Measurements from ENCODE around the gene HOXB3. TPM values are rescaled to one million over a fixed set of nuclear protein-coding genes. Genes with fewer than 3 reads are reported as not detected.

Gene HOXB3
- total RNA-seq, 1 experiment from 2014 or later, result 6.0 TPM

DNA sequence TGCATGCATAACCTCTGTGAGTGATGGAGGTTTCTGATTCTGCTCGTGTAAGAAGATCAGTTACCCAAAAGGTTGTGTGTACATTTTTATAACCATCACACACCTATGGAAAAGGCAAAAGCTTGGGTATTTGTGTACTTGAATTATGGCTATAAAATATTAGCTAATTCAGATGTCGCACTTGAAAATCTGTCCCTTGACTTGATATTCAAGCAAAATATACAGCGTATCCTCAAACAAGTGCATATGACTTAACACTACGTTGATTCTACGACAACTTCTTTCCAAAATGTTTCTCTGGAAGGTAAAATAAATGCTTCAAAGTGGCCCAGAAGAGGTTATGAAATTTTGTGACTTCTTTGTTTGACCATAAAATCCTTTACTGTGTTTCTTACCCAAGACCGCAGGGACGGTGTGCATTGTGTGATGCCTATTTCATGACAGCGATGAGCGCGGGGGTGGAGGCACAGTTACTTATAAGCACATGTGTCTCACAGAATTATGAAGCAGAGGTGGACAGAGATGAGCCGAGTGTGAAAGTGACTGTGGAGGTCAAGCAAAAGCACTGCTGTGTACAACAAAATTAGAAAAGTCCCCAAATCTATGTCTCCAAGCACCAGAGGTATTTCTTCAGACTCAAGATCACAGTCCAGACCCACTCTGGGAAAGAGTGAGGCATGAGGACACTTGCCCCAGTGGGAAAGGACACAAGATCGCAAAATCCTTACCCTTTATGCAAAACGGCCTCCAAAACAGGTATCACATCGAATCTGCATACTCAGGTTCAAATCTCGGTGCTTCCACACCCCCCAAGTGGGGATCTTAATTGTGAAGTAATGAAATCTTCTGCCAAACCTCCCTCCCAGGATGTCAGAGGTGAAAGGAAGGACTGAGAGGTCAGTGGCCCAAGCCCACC is 40.2 kb upstream of the HOXB3 start:
- no peak for ATAC-seq
- Histone ChIP-seq H3K36me3 (ENCODE audit: low read depth, low read length) (no peaks in the 10 kb centered on the region), H3K4me3 (ENCODE audit: low read length) (no peak overlapping the region), H3K27me3 (ENCODE audit: low read length) (peaks cover 59% of the 10 kb centered on the region), H3K9me3 (ENCODE audit: low read length) (no peaks in the 10 kb centered on the region), H3K79me2 (ENCODE audit: low read length) (no peaks in the 10 kb centered on the region), H3K4me1 (ENCODE audit: insufficient read depth, low read length) (peaks cover 8% of the 10 kb centered on the region), H4K20me1 (ENCODE audit: low read length) (no peaks in the 10 kb centered on the region), H3F3A (ENCODE audit: low read length, unreplicated experiment) (no peaks in the 10 kb centered on the region), H3K9me2 (replicated peaks; ENCODE audit: low read length) (no peaks in the 10 kb centered on the region), H3K4me2 (ENCODE audit: low read length) (no peak overlapping the region), H3K27ac (ENCODE audit: low read length) (no peak overlapping the region), H2AFZ (ENCODE audit: low read length) (no peak overlapping the region), H3K9ac (ENCODE audit: low read length) (no peak overlapping the region)
- BruUV-seq (replicated peaks), result no TSS peak
- DNase-seq, result no peak
- TF ChIP-seq EZH2 (IDR thresholded peaks at IDR 0.05; ENCODE audit: low read length, unreplicated experiment) (no peak), CTCF (conservative IDR thresholded peaks at IDR 0.05; ENCODE audit: low read depth, low read length) (no peak)
- ChIA-PET POLR2A (ENCODE audit: unreplicated experiment) (interaction anchor here (0.6 kb wide), 1 partner anchor 99 kb away, joined by 3 read pairs; no protein-coding TSS in a partner anchor), CTCF (no interaction called here)
- intact Hi-C loops (cut with micrococcal nuclease), result no loop called here

- peaks cover 12% of the 10 kb centered on the region for H3K4me1 ChIP-seq (ENCODE audit: insufficient read depth, low read length)
- BruUV-seq (replicated peaks), result no TSS peak
- peaks cover 68% of the 10 kb centered on the region for H3K27me3 ChIP-seq (ENCODE audit: low read length)
- no peaks in the 10 kb centered on the region for H3F3A ChIP-seq (ENCODE audit: low read length, unreplicated experiment)
- H3K27ac ChIP-seq (ENCODE audit: low read length), result no peak overlapping the region
- no peak for TF ChIP-seq EZH2 (IDR thresholded peaks at IDR 0.05; ENCODE audit: low read length, unreplicated experiment)
- TF ChIP-seq EZH2phosphoT487 (IDR thresholded peaks at IDR 0.05; ENCODE audit: borderline replicate concordance, low read length), result no peak
- TF ChIP-seq CTCF (conservative IDR thresholded peaks at IDR 0.05; ENCODE audit: low read depth, low read length), result no peak
- H3K4me2 ChIP-seq (ENCODE audit: low read length), result no peak overlapping the region
- no peak for ATAC-seq
- DNase-seq, result no peak
- no peaks in the 10 kb centered on the region for H3K36me3 ChIP-seq (ENCODE audit: low read depth, low read length)
- no peaks in the 10 kb centered on the region for H3K9me2 ChIP-seq (replicated peaks; ENCODE audit: low read length)
- intact Hi-C loops (cut with micrococcal nuclease), result no loop called here
- ChIA-PET POLR2A (ENCODE audit: unreplicated experiment) (interaction anchor here (0.6 kb wide), 2 partner anchors 35 to 100 kb away, joined by 3 read pairs; no protein-coding TSS in a partner anchor), CTCF (interaction anchor here (0.6 kb wide), 1 partner anchor 183 kb away, joined by 3 read pairs; no protein-coding TSS in a partner anchor)
- no peak overlapping the region for H3K9ac ChIP-seq (ENCODE audit: low read length)
- H2AFZ ChIP-seq (ENCODE audit: low read length), result no peak overlapping the region
- H3K9me3 ChIP-seq (ENCODE audit: low read length), result no peaks in the 10 kb centered on the region
- no peak overlapping the region for H3K4me3 ChIP-seq (ENCODE audit: low read length)
- no peaks in the 10 kb centered on the region for H3K79me2 ChIP-seq (ENCODE audit: low read length)
- no peaks in the 10 kb centered on the region for H4K20me1 ChIP-seq (ENCODE audit: low read length)
These were observed 39.3 kb upstream of the HOXB3 start for GRCh38 chr17:48629411-48629759.
